Activated CD4-positive, alpha-beta T cell treated with anti-CD3 and anti-CD28 coated beads for 1 hour (primary cell): ENCODE data around the gene SLC22A1.
"Not testable (repeated sequence)": the region's sequence is repeated elsewhere in the genome, so short reads cannot be mapped to it uniquely, and the experiment has no call there.

Experiments used
- DNase-seq: peaks from one replicate; pipeline ENCODE4 v3.0.0-alpha.2; 2020

SLC22A1 gene

GRCh38 chr6:160125105-160125504, 3.5 kb downstream of the SLC22A1 start:
- DNase-seq, result not testable (repeated sequence)

DNA sequence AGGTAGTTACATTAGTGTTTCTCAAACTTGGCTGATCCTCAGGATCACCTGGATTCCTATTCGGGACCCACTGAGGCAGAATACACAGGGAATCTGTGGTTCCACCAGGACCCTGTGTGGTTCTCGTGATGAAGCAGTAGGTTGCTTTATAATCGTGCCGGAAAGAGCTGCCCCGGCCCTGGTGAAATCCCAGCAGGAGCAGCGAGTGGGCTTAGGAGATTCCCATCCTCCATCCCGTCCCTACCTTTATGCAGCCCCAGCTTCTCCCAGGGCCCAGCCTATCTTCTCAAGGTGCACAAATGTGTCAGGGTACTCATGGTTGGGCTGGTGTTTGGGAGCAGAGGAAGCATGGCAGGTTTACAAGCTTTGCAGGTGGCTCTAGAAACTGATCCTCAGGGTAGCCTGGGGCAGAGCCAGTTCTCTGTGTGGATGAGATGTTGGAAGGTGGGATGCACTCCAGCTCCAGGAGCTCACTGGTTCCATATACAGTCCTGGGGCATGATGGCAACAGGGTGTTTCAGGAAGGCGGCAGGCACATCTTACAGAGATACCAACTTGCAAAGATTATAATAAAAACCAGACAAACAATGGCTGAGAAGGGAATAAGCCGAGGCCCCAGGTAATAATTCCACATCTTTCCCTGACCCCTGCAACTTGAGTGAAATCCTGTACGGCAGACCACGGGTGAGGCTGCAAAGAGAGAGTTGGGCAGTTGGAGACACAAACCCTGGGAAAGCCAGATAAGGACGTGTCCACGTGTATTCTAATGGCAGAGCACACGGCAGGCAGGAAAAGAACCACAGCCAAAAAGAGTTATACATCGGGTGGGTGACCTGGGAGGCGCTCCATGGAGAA, 5.9 kb downstream of the SLC22A1 start:
- DNase-seq, result no peak

GRCh38 chr6:160128125-160128683, 6.6 kb downstream of the SLC22A1 start:
- no peak for DNase-seq

GRCh38 chr6:160128879-160129516, 7.4 kb downstream of the SLC22A1 start:
- no peak for DNase-seq

- DNase-seq, result no peak
Measured at GRCh38 chr6:160129881-160130615, 8.4 kb downstream of the SLC22A1 start.

GRCh38 chr6:160130729-160131484, 9.3 kb downstream of the SLC22A1 start:
- DNase-seq, result no peak

DNA sequence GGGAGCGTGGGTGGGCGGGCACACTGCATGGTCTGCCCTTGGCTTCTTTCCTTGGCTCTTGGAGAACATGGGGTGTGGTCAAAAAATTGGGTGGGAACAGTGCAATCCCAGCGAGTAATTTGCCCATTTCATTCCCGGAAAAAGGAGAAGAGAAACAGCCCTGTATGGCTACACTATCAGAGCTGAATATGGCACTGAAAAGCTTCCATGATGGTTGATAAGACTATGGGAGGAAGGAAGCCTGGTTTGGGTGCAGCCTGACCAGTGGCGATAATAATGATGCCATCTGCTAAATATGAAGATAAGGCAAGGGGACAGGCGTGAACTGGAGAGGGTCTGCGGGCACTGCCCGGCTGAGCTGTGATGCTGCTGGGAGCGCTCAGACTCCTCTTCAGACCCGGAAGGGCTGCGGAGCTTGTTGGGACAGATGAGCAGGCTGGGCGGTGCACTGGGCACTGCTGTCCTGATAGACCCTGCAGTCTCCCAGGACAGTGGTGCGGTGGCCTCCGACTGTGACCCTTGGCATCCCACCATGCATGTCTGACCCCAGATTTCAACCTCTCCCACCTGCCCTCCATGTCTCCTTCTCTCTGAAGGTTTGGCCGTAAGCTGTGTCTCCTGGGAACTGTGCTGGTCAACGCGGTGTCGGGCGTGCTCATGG, 10.2 kb downstream of the SLC22A1 start:
- no peak for DNase-seq

DNA sequence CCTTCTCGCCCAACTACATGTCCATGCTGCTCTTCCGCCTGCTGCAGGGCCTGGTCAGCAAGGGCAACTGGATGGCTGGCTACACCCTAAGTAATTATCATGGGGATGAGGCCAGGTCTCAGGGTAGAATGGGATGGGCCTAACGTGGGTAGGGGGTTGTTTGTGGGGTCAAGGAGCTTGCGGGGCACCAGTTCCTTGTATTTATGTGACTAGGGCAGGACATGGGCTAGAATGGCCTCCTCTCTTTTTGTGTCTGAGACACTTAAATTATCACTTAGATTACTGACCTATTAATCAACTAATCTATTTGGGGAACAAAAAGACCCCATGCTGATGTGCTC, 10.7 kb downstream of the SLC22A1 start:
- DNase-seq, result no peak

GRCh38 chr6:160132776-160133338, 11.2 kb downstream of the SLC22A1 start:
- no peak for DNase-seq

GRCh38 chr6:160133441-160134336, 12.1 kb downstream of the SLC22A1 start:
- DNase-seq, result no peak

DNA sequence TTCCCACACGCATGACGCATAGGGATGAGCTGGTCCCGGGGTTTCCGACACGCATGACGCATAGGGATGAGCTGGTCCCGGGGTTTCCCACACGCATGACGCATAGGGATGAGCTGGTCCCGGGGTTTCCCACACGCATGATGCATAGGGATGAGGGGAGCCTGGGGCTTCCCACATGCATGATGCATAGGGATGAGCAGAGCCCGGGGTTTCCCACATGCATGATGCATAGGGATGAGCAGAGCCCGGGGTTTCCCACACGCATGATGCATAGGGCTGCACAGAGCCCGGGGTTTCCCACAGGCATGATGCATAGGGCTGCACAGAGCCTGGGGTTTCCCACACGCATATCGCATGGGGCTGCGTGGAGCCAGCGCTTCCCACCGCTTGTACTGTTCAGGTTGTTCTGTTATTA, 12.7 kb downstream of the SLC22A1 start:
- DNase-seq, result not testable (repeated sequence)

DNA sequence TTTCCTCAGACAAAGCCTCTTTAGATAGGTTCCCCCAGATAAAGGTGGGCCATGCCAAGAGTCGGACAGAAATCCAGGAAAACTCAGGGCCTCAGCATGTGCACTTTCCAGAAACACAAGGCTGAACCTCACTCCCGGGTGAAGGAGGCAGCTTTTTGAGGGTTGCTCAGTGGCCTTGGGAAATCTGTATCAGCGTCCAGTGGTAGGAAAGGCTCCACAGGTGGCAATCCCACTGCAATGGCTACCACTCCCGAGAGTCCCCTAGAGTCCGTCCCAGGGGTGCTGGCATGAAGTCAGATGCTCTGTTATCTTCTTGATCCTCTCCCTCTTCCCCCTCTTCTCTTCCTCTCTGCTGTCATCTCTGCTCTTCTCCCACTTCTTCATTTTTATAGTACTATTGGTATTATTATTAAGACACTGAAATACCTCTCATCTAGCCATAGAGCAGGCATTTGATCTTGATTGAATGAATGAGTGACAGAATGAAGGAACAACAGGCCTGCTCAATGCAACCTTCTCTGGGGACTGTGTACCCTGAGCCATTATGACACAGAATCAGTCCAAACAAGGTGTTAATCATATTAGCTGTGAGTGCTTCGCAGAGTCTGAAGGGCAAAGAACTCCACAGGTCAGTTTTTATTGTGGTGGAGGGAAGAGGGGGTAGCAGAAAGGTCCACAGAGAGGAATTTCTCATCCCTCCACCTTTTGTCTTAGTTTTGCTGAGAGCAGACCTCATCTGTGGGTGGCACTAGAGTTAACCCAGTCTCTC, 13.3 kb downstream of the SLC22A1 start:
- DNase-seq, result no peak

GRCh38 chr6:160135907-160136655, 14.5 kb downstream of the SLC22A1 start:
- DNase-seq, result no peak

DNA sequence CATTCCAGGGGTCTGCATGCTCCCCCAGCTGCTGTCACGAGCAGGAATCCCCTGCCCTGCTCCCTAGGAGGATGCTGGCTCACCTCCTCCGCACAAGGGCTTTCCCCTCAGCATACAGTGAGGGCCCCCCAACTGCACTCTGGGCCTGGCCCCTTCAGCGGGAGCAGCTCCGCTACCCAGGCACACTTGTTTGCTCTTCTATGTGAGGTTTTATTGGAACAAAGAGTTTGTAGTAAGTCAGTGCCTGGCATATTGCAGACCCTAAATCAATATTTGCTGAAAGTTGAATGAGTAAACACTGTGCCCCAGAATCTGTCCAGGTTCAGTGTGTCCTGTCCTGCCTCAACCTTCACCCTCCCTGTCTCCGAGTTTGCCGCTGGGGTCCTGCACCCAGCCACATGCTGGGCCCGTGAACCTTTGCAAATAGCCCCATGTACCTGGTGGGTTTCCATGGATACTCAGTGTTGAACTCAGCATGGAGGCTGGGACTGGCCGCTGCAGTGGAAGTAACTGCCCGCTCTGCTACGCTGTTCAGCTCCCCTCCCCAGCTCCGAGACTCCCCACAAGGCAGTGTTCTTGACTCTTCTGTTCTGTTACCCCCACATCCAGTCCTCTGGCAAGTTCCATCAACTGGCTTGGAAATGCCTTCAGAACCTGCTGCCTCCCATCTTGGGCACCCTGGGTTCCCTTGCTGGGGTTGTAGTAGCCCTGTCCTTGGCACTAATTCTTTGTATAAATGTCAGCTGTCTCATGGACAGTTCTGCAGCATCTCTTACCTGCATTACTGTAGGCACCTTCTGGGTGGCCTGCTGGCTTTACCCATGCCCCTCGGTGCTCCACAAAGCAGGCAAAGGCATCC, 15.7 kb downstream of the SLC22A1 start:
- no peak for DNase-seq

- peak; percentile 42 for DNase-seq
Measured at GRCh38 chr6:160137989-160138835, 16.6 kb downstream of the SLC22A1 start.

DNA sequence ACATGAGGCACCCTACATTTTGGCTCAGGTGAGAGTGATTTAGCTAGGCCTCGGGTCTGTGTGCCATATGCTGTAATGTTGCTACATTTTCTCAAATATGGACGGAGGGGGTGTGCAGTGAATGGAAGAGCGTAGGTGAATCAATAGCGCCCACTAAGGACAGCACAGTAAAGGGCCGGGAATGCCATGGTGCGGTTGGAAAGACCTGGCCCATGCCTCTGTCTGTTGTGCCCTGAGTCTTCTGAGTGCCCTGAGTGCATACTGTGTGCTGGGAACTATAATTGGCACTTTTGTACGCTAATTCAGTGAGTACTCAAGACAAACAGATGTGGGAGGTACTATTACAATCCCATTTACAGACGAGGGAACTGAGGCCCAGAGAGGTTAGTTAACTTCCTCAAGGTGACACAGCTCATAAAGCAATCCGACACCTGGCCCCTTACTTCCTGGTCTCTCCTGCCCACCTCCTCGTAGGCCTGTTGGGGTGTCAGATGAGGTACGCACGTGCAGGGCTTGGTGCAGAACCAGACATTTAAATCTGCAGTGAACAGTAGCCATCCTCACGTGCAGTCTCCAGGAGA, 17.3 kb downstream of the SLC22A1 start:
- no peak for DNase-seq

GRCh38 chr6:160139420-160139851, 17.8 kb downstream of the SLC22A1 start:
- no peak for DNase-seq
